ENCODE results near the gene UBE2Z. TPM values are rescaled to one million over a fixed set of nuclear protein-coding genes. Genes with fewer than 3 reads are reported as not detected.

Gene UBE2Z
- total and polyA plus RNA-seq, 2 of the 13 experiments (the other 11 are each of a cell fraction or from before 2014, with no cell fraction given): 63.2 to 122 TPM

DNA sequence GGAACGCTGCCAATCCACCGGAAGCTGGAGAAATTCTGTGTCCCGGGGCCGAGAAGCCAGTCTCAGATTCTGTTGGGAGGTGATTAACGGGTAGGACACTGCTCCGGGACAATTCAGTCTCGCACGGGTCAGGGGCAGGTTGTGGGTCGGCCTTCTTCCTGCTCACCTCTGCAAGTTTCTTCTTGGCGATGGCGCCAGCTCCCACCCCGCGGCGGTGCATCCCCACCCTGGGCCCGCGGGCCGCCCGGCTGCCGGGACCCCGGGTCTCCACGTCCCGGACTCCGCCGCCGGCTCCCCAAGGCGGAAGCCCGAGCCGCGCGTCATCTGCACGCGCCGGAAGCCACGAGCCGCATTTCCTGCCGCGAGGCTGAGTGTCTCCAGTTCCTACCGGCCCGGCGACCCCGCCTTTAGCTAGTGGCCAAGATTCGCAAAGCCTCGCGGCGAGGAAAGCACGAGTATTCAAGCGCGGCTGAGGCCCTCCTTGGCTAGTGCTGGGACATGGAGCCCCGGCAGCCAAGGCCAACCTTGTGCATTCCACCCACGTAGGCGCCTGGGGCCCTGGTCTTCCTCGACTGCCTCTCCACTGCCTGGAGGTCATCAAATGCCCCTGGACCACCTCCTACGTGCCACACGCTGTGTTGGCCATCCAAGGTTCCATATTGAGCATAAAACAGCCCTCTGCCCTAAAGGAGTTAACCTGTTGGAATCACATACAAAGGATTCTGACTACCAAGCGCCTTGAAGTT, 36.5 kb downstream of the UBE2Z start, which contains the start of gene SNF8 (continued):
- TF ChIP-seq, protein P1, sequence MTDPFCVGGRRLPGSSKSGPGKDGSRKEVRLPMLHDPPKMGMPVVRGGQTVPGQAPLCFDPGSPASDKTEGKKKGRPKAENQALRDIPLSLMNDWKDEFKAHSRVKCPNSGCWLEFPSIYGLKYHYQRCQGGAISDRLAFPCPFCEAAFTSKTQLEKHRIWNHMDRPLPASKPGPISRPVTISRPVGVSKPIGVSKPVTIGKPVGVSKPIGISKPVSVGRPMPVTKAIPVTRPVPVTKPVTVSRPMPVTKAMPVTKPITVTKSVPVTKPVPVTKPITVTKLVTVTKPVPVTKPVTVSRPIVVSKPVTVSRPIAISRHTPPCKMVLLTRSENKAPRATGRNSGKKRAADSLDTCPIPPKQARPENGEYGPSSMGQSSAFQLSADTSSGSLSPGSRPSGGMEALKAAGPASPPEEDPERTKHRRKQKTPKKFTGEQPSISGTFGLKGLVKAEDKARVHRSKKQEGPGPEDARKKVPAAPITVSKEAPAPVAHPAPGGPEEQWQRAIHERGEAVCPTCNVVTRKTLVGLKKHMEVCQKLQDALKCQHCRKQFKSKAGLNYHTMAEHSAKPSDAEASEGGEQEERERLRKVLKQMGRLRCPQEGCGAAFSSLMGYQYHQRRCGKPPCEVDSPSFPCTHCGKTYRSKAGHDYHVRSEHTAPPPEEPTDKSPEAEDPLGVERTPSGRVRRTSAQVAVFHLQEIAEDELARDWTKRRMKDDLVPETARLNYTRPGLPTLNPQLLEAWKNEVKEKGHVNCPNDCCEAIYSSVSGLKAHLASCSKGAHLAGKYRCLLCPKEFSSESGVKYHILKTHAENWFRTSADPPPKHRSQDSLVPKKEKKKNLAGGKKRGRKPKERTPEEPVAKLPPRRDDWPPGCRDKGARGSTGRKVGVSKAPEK (CRISPR knock-in tag; IDR thresholded peaks at IDR 0.05; ENCODE audit: borderline replicate concordance): 0 out of 2 replicates have a peak, but pooled peaks have one; percentile 55
- TF ChIP-seq ZNF234 (CRISPR knock-in tag; conservative IDR thresholded peaks at IDR 0.05): no peak
- peak; percentile 93 for TF ChIP-seq ZNF225 (CRISPR knock-in tag; IDR thresholded peaks at IDR 0.05)
- TF ChIP-seq, protein P2, sequence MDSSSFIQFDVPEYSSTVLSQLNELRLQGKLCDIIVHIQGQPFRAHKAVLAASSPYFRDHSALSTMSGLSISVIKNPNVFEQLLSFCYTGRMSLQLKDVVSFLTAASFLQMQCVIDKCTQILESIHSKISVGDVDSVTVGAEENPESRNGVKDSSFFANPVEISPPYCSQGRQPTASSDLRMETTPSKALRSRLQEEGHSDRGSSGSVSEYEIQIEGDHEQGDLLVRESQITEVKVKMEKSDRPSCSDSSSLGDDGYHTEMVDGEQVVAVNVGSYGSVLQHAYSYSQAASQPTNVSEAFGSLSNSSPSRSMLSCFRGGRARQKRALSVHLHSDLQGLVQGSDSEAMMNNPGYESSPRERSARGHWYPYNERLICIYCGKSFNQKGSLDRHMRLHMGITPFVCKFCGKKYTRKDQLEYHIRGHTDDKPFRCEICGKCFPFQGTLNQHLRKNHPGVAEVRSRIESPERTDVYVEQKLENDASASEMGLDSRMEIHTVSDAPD (CRISPR knock-in tag; IDR thresholded peaks at IDR 0.05): peak; percentile 70; the same call in 1 of the 2 replicates
- TF ChIP-seq NR2F6 (IDR thresholded peaks at IDR 0.05): peak; percentile 40; the same call in 1 of the 2 replicates
- peak; percentile 70 for TF ChIP-seq NR2F6 (CRISPR knock-in tag; IDR thresholded peaks at IDR 0.05)
- TF ChIP-seq TOE1 (CRISPR knock-in tag; IDR thresholded peaks at IDR 0.05): peak; percentile 68; the same call in 1 of the 2 replicates
- TF ChIP-seq JARID2 (CRISPR knock-in tag; IDR thresholded peaks at IDR 0.05; ENCODE audit: insufficient replicate concordance): no peak
- TF ChIP-seq NKX3-1 (CRISPR knock-in tag; IDR thresholded peaks at IDR 0.05): peak; percentile 96
- TF ChIP-seq ARNT2 (CRISPR knock-in tag; IDR thresholded peaks at IDR 0.05; ENCODE audit: low read depth): peak; percentile 92
- TF ChIP-seq ZNF703 (CRISPR knock-in tag; IDR thresholded peaks at IDR 0.05; ENCODE audit: borderline replicate concordance): no peak; the same call in 1 of the 2 replicates
- TF ChIP-seq SNAI1 (CRISPR knock-in tag; IDR thresholded peaks at IDR 0.05; ENCODE audit: borderline replicate concordance): 0 out of 2 replicates have a peak, but pooled peaks have one; percentile 25
- TF ChIP-seq MEF2D (CRISPR knock-in tag; IDR thresholded peaks at IDR 0.05): peak; percentile 93
- TF ChIP-seq, protein P3, sequence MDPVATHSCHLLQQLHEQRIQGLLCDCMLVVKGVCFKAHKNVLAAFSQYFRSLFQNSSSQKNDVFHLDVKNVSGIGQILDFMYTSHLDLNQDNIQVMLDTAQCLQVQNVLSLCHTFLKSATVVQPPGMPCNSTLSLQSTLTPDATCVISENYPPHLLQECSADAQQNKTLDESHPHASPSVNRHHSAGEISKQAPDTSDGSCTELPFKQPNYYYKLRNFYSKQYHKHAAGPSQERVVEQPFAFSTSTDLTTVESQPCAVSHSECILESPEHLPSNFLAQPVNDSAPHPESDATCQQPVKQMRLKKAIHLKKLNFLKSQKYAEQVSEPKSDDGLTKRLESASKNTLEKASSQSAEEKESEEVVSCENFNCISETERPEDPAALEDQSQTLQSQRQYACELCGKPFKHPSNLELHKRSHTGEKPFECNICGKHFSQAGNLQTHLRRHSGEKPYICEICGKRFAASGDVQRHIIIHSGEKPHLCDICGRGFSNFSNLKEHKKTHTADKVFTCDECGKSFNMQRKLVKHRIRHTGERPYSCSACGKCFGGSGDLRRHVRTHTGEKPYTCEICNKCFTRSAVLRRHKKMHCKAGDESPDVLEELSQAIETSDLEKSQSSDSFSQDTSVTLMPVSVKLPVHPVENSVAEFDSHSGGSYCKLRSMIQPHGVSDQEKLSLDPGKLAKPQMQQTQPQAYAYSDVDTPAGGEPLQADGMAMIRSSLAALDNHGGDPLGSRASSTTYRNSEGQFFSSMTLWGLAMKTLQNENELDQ (CRISPR knock-in tag; IDR thresholded peaks at IDR 0.05; ENCODE audit: borderline replicate concordance): no peak; the same call in 1 of the 2 replicates
- TF ChIP-seq FOSL1 (CRISPR knock-in tag; IDR thresholded peaks at IDR 0.05; ENCODE audit: borderline replicate concordance): no peak
- no peak for TF ChIP-seq ZNF180 (CRISPR knock-in tag; IDR thresholded peaks at IDR 0.05; ENCODE audit: borderline replicate concordance, low read depth)
- TF ChIP-seq, protein P4, sequence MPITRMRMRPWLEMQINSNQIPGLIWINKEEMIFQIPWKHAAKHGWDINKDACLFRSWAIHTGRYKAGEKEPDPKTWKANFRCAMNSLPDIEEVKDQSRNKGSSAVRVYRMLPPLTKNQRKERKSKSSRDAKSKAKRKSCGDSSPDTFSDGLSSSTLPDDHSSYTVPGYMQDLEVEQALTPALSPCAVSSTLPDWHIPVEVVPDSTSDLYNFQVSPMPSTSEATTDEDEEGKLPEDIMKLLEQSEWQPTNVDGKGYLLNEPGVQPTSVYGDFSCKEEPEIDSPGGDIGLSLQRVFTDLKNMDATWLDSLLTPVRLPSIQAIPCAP (CRISPR knock-in tag; IDR thresholded peaks at IDR 0.05; ENCODE audit: low read depth): peak; percentile 90; the same call in 1 of the 2 replicates
- TF ChIP-seq, protein P5, sequence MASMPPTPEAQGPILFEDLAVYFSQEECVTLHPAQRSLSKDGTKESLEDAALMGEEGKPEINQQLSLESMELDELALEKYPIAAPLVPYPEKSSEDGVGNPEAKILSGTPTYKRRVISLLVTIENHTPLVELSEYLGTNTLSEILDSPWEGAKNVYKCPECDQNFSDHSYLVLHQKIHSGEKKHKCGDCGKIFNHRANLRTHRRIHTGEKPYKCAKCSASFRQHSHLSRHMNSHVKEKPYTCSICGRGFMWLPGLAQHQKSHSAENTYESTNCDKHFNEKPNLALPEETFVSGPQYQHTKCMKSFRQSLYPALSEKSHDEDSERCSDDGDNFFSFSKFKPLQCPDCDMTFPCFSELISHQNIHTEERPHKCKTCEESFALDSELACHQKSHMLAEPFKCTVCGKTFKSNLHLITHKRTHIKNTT (CRISPR knock-in tag; IDR thresholded peaks at IDR 0.05): no peak
- TF ChIP-seq ZNF17 (CRISPR knock-in tag; IDR thresholded peaks at IDR 0.05): no peak
- peak; percentile 90 for TF ChIP-seq ZSCAN31 (CRISPR knock-in tag; IDR thresholded peaks at IDR 0.05; ENCODE audit: low read depth)
- TF ChIP-seq JUNB (CRISPR knock-in tag; IDR thresholded peaks at IDR 0.05; ENCODE audit: borderline replicate concordance): no peak

Data from HepG2 (cell line).